Aorta (tissue), 5 donors: Measurements from ENCODE around the gene CTF1. TPM values are rescaled to one million over a fixed set of nuclear protein-coding genes. Genes with fewer than 3 reads are reported as not detected.

ENCODE experiments used
- ATAC-seq: fragments of 200-7000 bp; cut with Tn5 transposase; one replicate; pipeline ENCODE4 v1.9.1; 2022; ENCODE audit warnings: moderate library complexity; ENCODE audit not compliant: low FRiP score
- DNase-seq, 2 donors: peaks; one replicate each; pipeline ENCODE4 v3.0.0-alpha.2; 2020
- H3K27ac ChIP-seq, 2 donors: one replicate each; pipeline ENCODE4 v1.5.1; 2013; ENCODE audit warnings: low read length in 2 of 2, mild to moderate bottlenecking in 2 of 2, moderate library complexity in 2 of 2, control low read depth in 1 of 2, inconsistent platforms in 1 of 2, low read depth in 1 of 2
- H3K27me3 ChIP-seq, 2 donors: one replicate each; pipeline ENCODE4 v1.6.1; 2013; ENCODE audit warnings: control low read depth in 1 of 2, low read length in 1 of 2, mild to moderate bottlenecking in 1 of 2, moderate library complexity in 1 of 2; ENCODE audit not compliant: insufficient read depth in 2 of 2, control insufficient read depth in 1 of 2
- H3K36me3 ChIP-seq, 2 donors: one replicate each; pipeline ENCODE4 v1.6.1; 2013; ENCODE audit warnings: control low read depth in 1 of 2, low read length in 1 of 2, mild to moderate bottlenecking in 1 of 2; ENCODE audit not compliant: insufficient read depth in 2 of 2, control insufficient read depth in 1 of 2
- H3K4me1 ChIP-seq, 2 donors: one replicate each; pipeline ENCODE4 v1.6.1; 2013; ENCODE audit warnings: low read length in 2 of 2, control low read depth in 1 of 2, mild to moderate bottlenecking in 1 of 2, moderate library complexity in 1 of 2; ENCODE audit not compliant: insufficient read depth in 2 of 2, control insufficient read depth in 1 of 2
- H3K4me3 ChIP-seq, 2 donors: one replicate each; pipeline ENCODE4 v1.5.1; 2013; ENCODE audit warnings: low read length in 2 of 2, control low read depth in 1 of 2, mild to moderate bottlenecking in 1 of 2
- H3K9me3 ChIP-seq: one replicate; pipeline ENCODE4 v1.6.1; 2013; ENCODE audit warnings: mild to moderate bottlenecking, low read length; ENCODE audit not compliant: control insufficient read depth
- WGBS, 2 donors: extraction: QIAGEN DNeasy Blood & Tissue Kit; methylation state at CpG; one replicate each; pipeline ENCODE4 v1.1.7; 2013; 5-methylcytosine and 5-hydroxymethylcytosine counted together
- intact Hi-C, 2 donors: fragments of 100-400 bp; cut with DNase I; formaldehyde crosslinking; loops; one replicate each; pipeline versions ENCODE4 v1.14.2 to v1.15.0; 2022
- polyA plus RNA-seq, 2 donors: library from polyadenylated mRNA; stranded (reverse); fragments of 200-250 nt; gene quantifications; one replicate each; pipeline ENCODE4 v1.2.3, GENCODE V29; 2013
- total RNA-seq, 2 donors: library from RNA; stranded (reverse); fragmentation: NEBNext Ultra II Directional; extraction: Animal tissue kit (Norgen Biotek cat#: 25700); gene quantifications; one replicate each; pipeline ENCODE4 v1.2.1, GENCODE V29; 2021
- donor health status: healthy with polysubstance abuse.
- donor health status: Bipolar disorder and iron deficiency.
- donor health status: DM: no; HTN: no; CAD: no.
- donor health status: DM: no; HTN: no; CAD: no.
- donor health status: DM: yes; HTN: yes; CAD: no.

Gene CTF1
- total and polyA plus RNA-seq, 4 donors: 6.2 to 7.9 (median 6.8) TPM

- Histone ChIP-seq H3K27ac (no peak overlapping the region), H3K4me1 (no peaks in the 10 kb centered on the region), H3K36me3 (peaks cover 0 to 5% of the 10 kb centered on the region in 2 donors), H3K4me3 (peak overlapping the region in 1 of 2 donors; percentile 56), H3K9me3 (no peaks in the 10 kb centered on the region), H3K27me3 (no peaks in the 10 kb centered on the region)
- WGBS, 2 donors: 53 to 60% methylated on average over 19 to 20 of the region's 20 CpGs
- DNase-seq (no peak), ATAC-seq (no peak)
- intact Hi-C loops: loop anchor here in 1 of 2 donors (2.0 kb wide), 1 partner anchor 16 kb away; no protein-coding TSS in a partner anchor
These were observed 3.6 kb upstream of the CTF1 start for GRCh38 chr16:30892670-30893416.

- DNase-seq: peak in 1 of 2 donors; percentile 78
- no peaks in the 10 kb centered on the region for H3K9me3 ChIP-seq
- peak overlapping the region; percentile 56 to 80 for H3K4me3 ChIP-seq
- H3K36me3 ChIP-seq: peaks cover 0 to 5% of the 10 kb centered on the region in 2 donors
- H3K4me1 ChIP-seq: no peaks in the 10 kb centered on the region
- H3K27ac ChIP-seq: peak overlapping the region; percentile 10 to 48
- intact Hi-C loops: loop anchor here in 1 of 2 donors (2.0 kb wide), 1 partner anchor 17 kb away; no protein-coding TSS in a partner anchor
- H3K27me3 ChIP-seq: no peaks in the 10 kb centered on the region
- ATAC-seq: no peak
- WGBS, 2 donors: 0 to 1% methylated on average over 11 of the region's 11 CpGs
These were observed 3.0 kb upstream of the CTF1 start for GRCh38 chr16:30893417-30893743.

- peak; percentile 95 to 98 for DNase-seq
- peak within 1 kb of the TSS; percentile 10 to 48 for H3K27ac ChIP-seq
- 0 to 1% methylated on average over 70 to 97 of the region's 97 CpGs for WGBS, 2 donors
- no peaks in the 10 kb centered on the region for H3K4me1 ChIP-seq
- no peaks in the 10 kb centered on the region for H3K9me3 ChIP-seq
- intact Hi-C loops: loop anchor here in 1 of 2 donors (2.0 kb wide), 1 partner anchor 17 kb away; no protein-coding TSS in a partner anchor
- H3K27me3 ChIP-seq: no peaks in the 10 kb centered on the region
- peak; percentile 91 for ATAC-seq
- H3K36me3 ChIP-seq: peaks cover 0 to 1% of the 10 kb centered on the region in 2 donors
- peak within 1 kb of the TSS; percentile 56 to 80 for H3K4me3 ChIP-seq
These were observed 2.5 kb upstream of the CTF1 start, which contains the start of gene BCL7C for GRCh38 chr16:30893744-30894539. BCL7C (minus strand) TSS chr16:30894077; CDS start chr16:30893944, 133 bp downstream.

GRCh38 chr16:30894540-30895368, 1.7 kb upstream of the CTF1 start:
- intact Hi-C loops: no loop called here
- WGBS, 2 donors: 26 to 30% methylated on average over 16 of the region's 16 CpGs
- ATAC-seq (no peak), DNase-seq (no peak)
- Histone ChIP-seq H3K4me3 (no peak overlapping the region), H3K4me1 (no peaks in the 10 kb centered on the region), H3K27me3 (no peaks in the 10 kb centered on the region), H3K27ac (peak overlapping the region in 1 of 2 donors; percentile 45), H3K36me3 (no peaks in the 10 kb centered on the region), H3K9me3 (no peaks in the 10 kb centered on the region)

- WGBS, 2 donors: 54 to 56% methylated on average over 32 of the region's 32 CpGs
- intact Hi-C loops: loop anchor here in 1 of 2 donors (1.0 kb wide), 1 partner anchor 27 kb away; no protein-coding TSS in a partner anchor
- peak overlapping the region in 1 of 2 donors; percentile 10 for H3K4me3 ChIP-seq
- no peaks in the 10 kb centered on the region for H3K9me3 ChIP-seq
- H3K36me3 ChIP-seq: no peaks in the 10 kb centered on the region
- H3K4me1 ChIP-seq: no peaks in the 10 kb centered on the region
- H3K27me3 ChIP-seq: no peaks in the 10 kb centered on the region
- no peak for ATAC-seq
- no peak for DNase-seq
- H3K27ac ChIP-seq: peak overlapping the region; percentile 46 to 97
These were observed 670 bp upstream of the CTF1 start for GRCh38 chr16:30895627-30896260.

GRCh38 chr16:30896889-30897733, 697 bp downstream of the CTF1 start:
- H3K27ac ChIP-seq: peak overlapping the region; percentile 46 to 97
- H3K27me3 ChIP-seq: no peaks in the 10 kb centered on the region
- no peaks in the 10 kb centered on the region for H3K9me3 ChIP-seq
- no peaks in the 10 kb centered on the region for H3K4me1 ChIP-seq
- peak; percentile 96 to 97 for DNase-seq
- no peaks in the 10 kb centered on the region for H3K36me3 ChIP-seq
- H3K4me3 ChIP-seq: peak overlapping the region; percentile 12 to 67
- peak; percentile 81 for ATAC-seq
- 16 to 17% methylated on average over 31 of the region's 31 CpGs for WGBS, 2 donors
- intact Hi-C loops: loop anchor here in 1 of 2 donors (1.0 kb wide), 1 partner anchor 25 kb away; no protein-coding TSS in a partner anchor

GRCh38 chr16:30899794-30900193, 3.4 kb downstream of the CTF1 start:
- Histone ChIP-seq H3K9me3 (no peaks in the 10 kb centered on the region), H3K4me3 (no peak overlapping the region), H3K36me3 (no peaks in the 10 kb centered on the region), H3K27ac (no peak overlapping the region), H3K4me1 (no peaks in the 10 kb centered on the region), H3K27me3 (no peaks in the 10 kb centered on the region)
- intact Hi-C loops: loop anchor here in 1 of 2 donors (5.0 kb wide), 1 partner anchor 52 kb away; no protein-coding TSS in a partner anchor
- ATAC-seq (no peak), DNase-seq (no peak)
- WGBS, 2 donors: 88 to 93% methylated on average over 2 of the region's 2 CpGs
